ENCODE data around the gene PPP1R37.

The PPP1R37 gene

GRCh38 chr19:45177817-45178261 lies 84.9 kb downstream of the PPP1R37 start, which contains the start of gene TRAPPC6A (continued):
- no peak for TF ChIP-seq OVOL3 (tag by site-specific recombination; IDR thresholded peaks at IDR 0.05)
- no peak for TF ChIP-seq ZNF707 (tag by site-specific recombination; IDR thresholded peaks at IDR 0.05)
- TF ChIP-seq ZNF155 (tag by site-specific recombination; IDR thresholded peaks at IDR 0.05) = no peak
- no peak; the same call in 1 of the 2 replicates for TF ChIP-seq ZNF792 (tag by site-specific recombination; IDR thresholded peaks at IDR 0.05)
- no peak; the same call in 1 of the 2 replicates for TF ChIP-seq KLF9 (tag by site-specific recombination; IDR thresholded peaks at IDR 0.05; ENCODE audit: low read depth)
- TF ChIP-seq ZNF133 (tag by site-specific recombination; IDR thresholded peaks at IDR 0.05) = no peak
- TF ChIP-seq ZNF704 (tag by site-specific recombination; IDR thresholded peaks at IDR 0.05) = no peak
- no peak for TF ChIP-seq ZNF202 (tag by site-specific recombination; IDR thresholded peaks at IDR 0.05; ENCODE audit: borderline replicate concordance)
- TF ChIP-seq ZNF37A (tag by site-specific recombination; IDR thresholded peaks at IDR 0.05) = no peak
- no peak for TF ChIP-seq ZNF549 (tag by site-specific recombination; IDR thresholded peaks at IDR 0.05)
- no peak for TF ChIP-seq ZNF423 (tag by site-specific recombination; IDR thresholded peaks at IDR 0.05)
- TF ChIP-seq ZNF76 (tag by site-specific recombination; IDR thresholded peaks at IDR 0.05; ENCODE audit: borderline replicate concordance, low read depth) = peak; percentile 26; the same call in 1 of the 2 replicates
- TF ChIP-seq, protein P1, sequence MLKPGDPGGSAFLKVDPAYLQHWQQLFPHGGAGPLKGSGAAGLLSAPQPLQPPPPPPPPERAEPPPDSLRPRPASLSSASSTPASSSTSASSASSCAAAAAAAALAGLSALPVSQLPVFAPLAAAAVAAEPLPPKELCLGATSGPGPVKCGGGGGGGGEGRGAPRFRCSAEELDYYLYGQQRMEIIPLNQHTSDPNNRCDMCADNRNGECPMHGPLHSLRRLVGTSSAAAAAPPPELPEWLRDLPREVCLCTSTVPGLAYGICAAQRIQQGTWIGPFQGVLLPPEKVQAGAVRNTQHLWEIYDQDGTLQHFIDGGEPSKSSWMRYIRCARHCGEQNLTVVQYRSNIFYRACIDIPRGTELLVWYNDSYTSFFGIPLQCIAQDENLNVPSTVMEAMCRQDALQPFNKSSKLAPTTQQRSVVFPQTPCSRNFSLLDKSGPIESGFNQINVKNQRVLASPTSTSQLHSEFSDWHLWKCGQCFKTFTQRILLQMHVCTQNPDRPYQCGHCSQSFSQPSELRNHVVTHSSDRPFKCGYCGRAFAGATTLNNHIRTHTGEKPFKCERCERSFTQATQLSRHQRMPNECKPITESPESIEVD (tag by site-specific recombination; IDR thresholded peaks at IDR 0.05) = no peak
- no peak for TF ChIP-seq ZNF114 (tag by site-specific recombination; IDR thresholded peaks at IDR 0.05)
- no peak for TF ChIP-seq ZNF645 (tag by site-specific recombination; IDR thresholded peaks at IDR 0.05)
- TF ChIP-seq ZNF341 (tag by site-specific recombination; IDR thresholded peaks at IDR 0.05; ENCODE audit: low read depth) = no peak
- no peak for TF ChIP-seq ZNF510 (tag by site-specific recombination; IDR thresholded peaks at IDR 0.05; ENCODE audit: insufficient replicate concordance)
- TF ChIP-seq, protein P2, sequence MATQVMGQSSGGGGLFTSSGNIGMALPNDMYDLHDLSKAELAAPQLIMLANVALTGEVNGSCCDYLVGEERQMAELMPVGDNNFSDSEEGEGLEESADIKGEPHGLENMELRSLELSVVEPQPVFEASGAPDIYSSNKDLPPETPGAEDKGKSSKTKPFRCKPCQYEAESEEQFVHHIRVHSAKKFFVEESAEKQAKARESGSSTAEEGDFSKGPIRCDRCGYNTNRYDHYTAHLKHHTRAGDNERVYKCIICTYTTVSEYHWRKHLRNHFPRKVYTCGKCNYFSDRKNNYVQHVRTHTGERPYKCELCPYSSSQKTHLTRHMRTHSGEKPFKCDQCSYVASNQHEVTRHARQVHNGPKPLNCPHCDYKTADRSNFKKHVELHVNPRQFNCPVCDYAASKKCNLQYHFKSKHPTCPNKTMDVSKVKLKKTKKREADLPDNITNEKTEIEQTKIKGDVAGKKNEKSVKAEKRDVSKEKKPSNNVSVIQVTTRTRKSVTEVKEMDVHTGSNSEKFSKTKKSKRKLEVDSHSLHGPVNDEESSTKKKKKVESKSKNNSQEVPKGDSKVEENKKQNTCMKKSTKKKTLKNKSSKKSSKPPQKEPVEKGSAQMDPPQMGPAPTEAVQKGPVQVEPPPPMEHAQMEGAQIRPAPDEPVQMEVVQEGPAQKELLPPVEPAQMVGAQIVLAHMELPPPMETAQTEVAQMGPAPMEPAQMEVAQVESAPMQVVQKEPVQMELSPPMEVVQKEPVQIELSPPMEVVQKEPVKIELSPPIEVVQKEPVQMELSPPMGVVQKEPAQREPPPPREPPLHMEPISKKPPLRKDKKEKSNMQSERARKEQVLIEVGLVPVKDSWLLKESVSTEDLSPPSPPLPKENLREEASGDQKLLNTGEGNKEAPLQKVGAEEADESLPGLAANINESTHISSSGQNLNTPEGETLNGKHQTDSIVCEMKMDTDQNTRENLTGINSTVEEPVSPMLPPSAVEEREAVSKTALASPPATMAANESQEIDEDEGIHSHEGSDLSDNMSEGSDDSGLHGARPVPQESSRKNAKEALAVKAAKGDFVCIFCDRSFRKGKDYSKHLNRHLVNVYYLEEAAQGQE (tag by site-specific recombination; IDR thresholded peaks at IDR 0.05) = no peak
- TF ChIP-seq ZNF785 (tag by site-specific recombination; IDR thresholded peaks at IDR 0.05) = no peak
- TF ChIP-seq ZNF610 (tag by site-specific recombination; IDR thresholded peaks at IDR 0.05; ENCODE audit: borderline replicate concordance) = no peak
- TF ChIP-seq ZNF2 (tag by site-specific recombination; IDR thresholded peaks at IDR 0.05) = peak; percentile 20; the same call in 1 of the 2 replicates
- no peak for TF ChIP-seq SETDB1 (IDR thresholded peaks at IDR 0.05; ENCODE audit: insufficient read length, low read length)
- TF ChIP-seq SCRT1 (tag by site-specific recombination; IDR thresholded peaks at IDR 0.05; ENCODE audit: borderline replicate concordance) = no peak
- no peak for TF ChIP-seq ZBTB44 (tag by site-specific recombination; IDR thresholded peaks at IDR 0.05)
- TF ChIP-seq, protein P3, sequence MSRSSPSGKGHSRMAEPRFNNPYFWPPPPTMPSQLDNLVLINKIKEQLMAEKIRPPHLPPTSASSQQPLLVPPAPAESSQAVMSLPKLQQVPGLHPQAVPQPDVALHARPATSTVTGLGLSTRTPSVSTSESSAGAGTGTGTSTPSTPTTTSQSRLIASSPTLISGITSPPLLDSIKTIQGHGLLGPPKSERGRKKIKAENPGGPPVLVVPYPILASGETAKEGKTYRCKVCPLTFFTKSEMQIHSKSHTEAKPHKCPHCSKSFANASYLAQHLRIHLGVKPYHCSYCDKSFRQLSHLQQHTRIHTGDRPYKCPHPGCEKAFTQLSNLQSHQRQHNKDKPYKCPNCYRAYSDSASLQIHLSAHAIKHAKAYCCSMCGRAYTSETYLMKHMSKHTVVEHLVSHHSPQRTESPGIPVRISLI (tag by site-specific recombination; IDR thresholded peaks at IDR 0.05) = no peak
- no peak for TF ChIP-seq ZNF621 (tag by site-specific recombination; IDR thresholded peaks at IDR 0.05)
- TF ChIP-seq ZBTB20 (tag by site-specific recombination; IDR thresholded peaks at IDR 0.05) = peak; percentile 83
- TF ChIP-seq, protein P4, sequence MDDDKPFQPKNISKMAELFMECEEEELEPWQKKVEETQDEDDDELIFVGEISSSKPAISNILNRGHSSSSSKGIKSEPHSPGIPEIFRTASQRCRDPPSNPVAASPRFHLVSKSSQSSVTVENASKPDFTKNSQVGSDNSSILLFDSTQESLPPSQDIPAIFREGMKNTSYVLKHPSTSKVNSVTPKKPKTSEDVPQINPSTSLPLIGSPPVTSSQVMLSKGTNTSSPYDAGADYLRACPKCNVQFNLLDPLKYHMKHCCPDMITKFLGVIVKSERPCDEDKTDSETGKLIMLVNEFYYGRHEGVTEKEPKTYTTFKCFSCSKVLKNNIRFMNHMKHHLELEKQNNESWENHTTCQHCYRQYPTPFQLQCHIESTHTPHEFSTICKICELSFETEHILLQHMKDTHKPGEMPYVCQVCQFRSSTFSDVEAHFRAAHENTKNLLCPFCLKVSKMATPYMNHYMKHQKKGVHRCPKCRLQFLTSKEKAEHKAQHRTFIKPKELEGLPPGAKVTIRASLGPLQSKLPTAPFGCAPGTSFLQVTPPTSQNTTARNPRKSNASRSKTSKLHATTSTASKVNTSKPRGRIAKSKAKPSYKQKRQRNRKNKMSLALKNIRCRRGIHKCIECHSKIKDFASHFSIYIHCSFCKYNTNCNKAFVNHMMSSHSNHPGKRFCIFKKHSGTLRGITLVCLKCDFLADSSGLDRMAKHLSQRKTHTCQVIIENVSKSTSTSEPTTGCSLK (tag by site-specific recombination; IDR thresholded peaks at IDR 0.05) = no peak
- no peak for TF ChIP-seq ZNF768 (tag by site-specific recombination; IDR thresholded peaks at IDR 0.05)

Measured in HEK293 (cell line).